Natural killer cell (primary cell): Measurements from ENCODE around the gene SNX20. TPM values are rescaled to one million over a fixed set of nuclear protein-coding genes. Genes with fewer than 3 reads are reported as not detected.

Experiments
- ATAC-seq, 3 donors: fragments of 150-1000 bp in 2 of 3; fragments of 200-7000 bp in 1 of 3; cut with Tn5 transposase; 1 replicate in 1 of 3; 2 replicates in 2 of 3; pipeline ENCODE4 v1.10.0; 2021; ENCODE audit warnings: mild to moderate bottlenecking in 2 of 3, moderate library complexity in 2 of 3
- DNase-seq, 2 donors: peaks; one replicate each; pipeline versions ENCODE4 v3.0.0 to v3.0.0-alpha.2; 2013 to 2021; ENCODE audit warnings: mixed read lengths in 1 of 2
- H3K27ac ChIP-seq: one replicate; pipeline ENCODE4 v1.5.1; 2013; ENCODE audit warnings: mild to moderate bottlenecking, low read length
- H3K27me3 ChIP-seq: one replicate; pipeline ENCODE4 v1.6.1; 2013; ENCODE audit warnings: low read length; ENCODE audit not compliant: control insufficient read depth, insufficient read depth
- H3K36me3 ChIP-seq: one replicate; pipeline ENCODE4 v1.6.1; 2013; ENCODE audit warnings: low read length; ENCODE audit not compliant: control insufficient read depth, insufficient read depth
- H3K4me1 ChIP-seq: one replicate; pipeline ENCODE4 v1.6.1; 2013; ENCODE audit warnings: low read length; ENCODE audit not compliant: control insufficient read depth, insufficient read depth
- H3K4me3 ChIP-seq: one replicate; pipeline ENCODE4 v1.5.1; 2013; ENCODE audit warnings: low read length
- H3K9me3 ChIP-seq: one replicate; pipeline ENCODE4 v1.6.1; 2013; ENCODE audit warnings: low read length; ENCODE audit not compliant: control insufficient read depth, insufficient read depth
- H3K27ac Mint-ChIP-seq, 2 donors: one replicate each; pipeline ENCODE4 v1.8.0; 2022; ENCODE audit warnings: mild to moderate bottlenecking in 2 of 2, mixed read lengths in 2 of 2, moderate library complexity in 1 of 2
- H3K27me3 Mint-ChIP-seq, 2 donors: one replicate each; pipeline ENCODE4 v1.8.0; 2022; ENCODE audit warnings: low read depth in 2 of 2, mixed read lengths in 2 of 2
- H3K36me3 Mint-ChIP-seq: one replicate; pipeline ENCODE4 v1.8.0; 2022; ENCODE audit warnings: mixed read lengths
- H3K4me1 Mint-ChIP-seq, 2 donors: one replicate each; pipeline ENCODE4 v1.8.0; 2022; ENCODE audit warnings: mixed read lengths in 2 of 2
- H3K4me3 Mint-ChIP-seq: one replicate; pipeline ENCODE4 v1.8.0; 2022; ENCODE audit warnings: mild to moderate bottlenecking, moderate library complexity, mixed read lengths
- H3K9me3 Mint-ChIP-seq, 2 donors: one replicate each; pipeline ENCODE4 v1.8.0; 2022; ENCODE audit warnings: mixed read lengths in 2 of 2
- WGBS: methylation state at CpG from one replicate; pipeline ENCODE4 v1.1.7; 2013; ENCODE audit warnings: missing lambda C conversion rate; ENCODE audit not compliant: insufficient coverage; 5-methylcytosine and 5-hydroxymethylcytosine counted together
- intact Hi-C: fragments of 100-400 bp; cut with micrococcal nuclease; formaldehyde crosslinking; loops from one replicate; pipeline ENCODE4 v1.14.2; 2022
- total RNA-seq, 4 donors: library from RNA; stranded (reverse); fragments of 120-200 nt in 1 of 4; gene quantifications; one replicate each; pipeline versions ENCODE4 v1.2.3 to v1.2.4, GENCODE V29; 2013 to 2022
- TF ChIP-seq, protein P1 (sequence below): fragments of 200-600 bp; IDR thresholded peaks from one replicate; pipeline ENCODE4 v1.8.0; 2022; ENCODE audit warnings: antibody characterized with exemption

Gene SNX20
- total RNA-seq, 3 donors from 2014 or later (not counting 1 experiment from before 2014, with no cell fraction given): 33.0 to 53.9 (median 51.7) TPM

DNA sequence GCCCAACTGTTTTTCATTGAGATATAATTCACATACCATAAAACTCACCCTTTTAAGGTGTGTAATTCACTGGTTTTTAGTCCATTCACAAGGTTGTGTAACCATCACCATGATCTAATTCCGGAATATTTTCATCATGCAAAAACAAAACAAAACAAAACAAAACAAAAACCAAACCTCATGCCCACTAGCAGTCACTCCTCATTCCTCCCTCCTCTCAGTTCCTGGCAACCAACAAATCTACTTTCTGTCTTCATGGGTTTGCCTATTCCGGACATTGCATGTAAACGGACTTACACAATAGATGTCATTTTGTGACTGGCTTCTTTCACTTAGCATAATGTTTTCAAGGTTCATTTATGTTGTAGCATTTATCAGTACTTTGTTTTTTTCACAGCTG lies 7.8 kb upstream of the SNX20 start:
- no peak overlapping the region for H3K4me3 Mint-ChIP-seq
- no peaks in the 10 kb centered on the region for H3K9me3 Mint-ChIP-seq
- H3K4me1 Mint-ChIP-seq: peaks cover 39% of the 10 kb centered on the region in 2 donors
- WGBS: 100% methylated on average over 3 of the region's 3 CpGs
- no peak overlapping the region for H3K4me3 ChIP-seq
- H3K36me3 Mint-ChIP-seq: no peaks in the 10 kb centered on the region
- H3K9me3 ChIP-seq: no peaks in the 10 kb centered on the region
- H3K27me3 ChIP-seq: no peaks in the 10 kb centered on the region
- H3K4me1 ChIP-seq: peaks cover 50% of the 10 kb centered on the region
- no peak for DNase-seq
- H3K27ac ChIP-seq: no peak overlapping the region
- intact Hi-C loops: no loop called here
- H3K27ac Mint-ChIP-seq: no peak overlapping the region
- H3K27me3 Mint-ChIP-seq: peaks cover 0 to 10% of the 10 kb centered on the region in 2 donors
- TF ChIP-seq, protein P1, sequence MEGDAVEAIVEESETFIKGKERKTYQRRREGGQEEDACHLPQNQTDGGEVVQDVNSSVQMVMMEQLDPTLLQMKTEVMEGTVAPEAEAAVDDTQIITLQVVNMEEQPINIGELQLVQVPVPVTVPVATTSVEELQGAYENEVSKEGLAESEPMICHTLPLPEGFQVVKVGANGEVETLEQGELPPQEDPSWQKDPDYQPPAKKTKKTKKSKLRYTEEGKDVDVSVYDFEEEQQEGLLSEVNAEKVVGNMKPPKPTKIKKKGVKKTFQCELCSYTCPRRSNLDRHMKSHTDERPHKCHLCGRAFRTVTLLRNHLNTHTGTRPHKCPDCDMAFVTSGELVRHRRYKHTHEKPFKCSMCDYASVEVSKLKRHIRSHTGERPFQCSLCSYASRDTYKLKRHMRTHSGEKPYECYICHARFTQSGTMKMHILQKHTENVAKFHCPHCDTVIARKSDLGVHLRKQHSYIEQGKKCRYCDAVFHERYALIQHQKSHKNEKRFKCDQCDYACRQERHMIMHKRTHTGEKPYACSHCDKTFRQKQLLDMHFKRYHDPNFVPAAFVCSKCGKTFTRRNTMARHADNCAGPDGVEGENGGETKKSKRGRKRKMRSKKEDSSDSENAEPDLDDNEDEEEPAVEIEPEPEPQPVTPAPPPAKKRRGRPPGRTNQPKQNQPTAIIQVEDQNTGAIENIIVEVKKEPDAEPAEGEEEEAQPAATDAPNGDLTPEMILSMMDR: no peak
- no peaks in the 10 kb centered on the region for H3K36me3 ChIP-seq
- no peak for ATAC-seq

DNA sequence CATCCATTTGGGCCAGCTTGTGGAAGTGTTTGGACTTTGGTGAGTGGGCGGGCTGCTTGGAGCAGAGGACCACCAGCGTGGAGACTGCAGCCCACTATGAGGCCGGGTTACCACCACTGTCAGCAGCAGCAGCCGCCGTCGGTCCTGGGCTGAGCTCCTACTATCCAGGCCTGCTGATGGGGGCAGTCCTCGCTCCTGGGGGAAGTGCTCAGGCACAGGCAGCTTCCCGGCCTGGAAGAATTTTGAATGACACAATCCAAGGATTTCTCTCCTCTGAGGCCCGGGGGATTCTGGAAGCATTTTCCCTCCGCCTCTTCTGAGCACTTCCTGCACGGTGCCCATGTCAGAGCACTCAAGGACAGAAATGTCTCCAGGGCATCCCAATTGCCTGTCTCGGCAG lies 7.0 kb upstream of the SNX20 start:
- no peaks in the 10 kb centered on the region for H3K9me3 ChIP-seq
- intact Hi-C loops: no loop called here
- 93% methylated on average over 11 of the region's 12 CpGs for WGBS
- peaks cover 44 to 45% of the 10 kb centered on the region in 2 donors for H3K4me1 Mint-ChIP-seq
- no peaks in the 10 kb centered on the region for H3K36me3 ChIP-seq
- H3K4me1 ChIP-seq: peaks cover 51% of the 10 kb centered on the region
- no peak overlapping the region for H3K27ac ChIP-seq
- no peak overlapping the region for H3K4me3 Mint-ChIP-seq
- H3K27me3 Mint-ChIP-seq: peaks cover 0 to 9% of the 10 kb centered on the region in 2 donors
- ATAC-seq (no peak), DNase-seq (no peak)
- H3K9me3 Mint-ChIP-seq: no peaks in the 10 kb centered on the region
- no peaks in the 10 kb centered on the region for H3K27me3 ChIP-seq
- no peak overlapping the region for H3K27ac Mint-ChIP-seq
- no peak overlapping the region for H3K4me3 ChIP-seq
- no peaks in the 10 kb centered on the region for H3K36me3 Mint-ChIP-seq
- TF ChIP-seq, protein P1: no peak

DNA sequence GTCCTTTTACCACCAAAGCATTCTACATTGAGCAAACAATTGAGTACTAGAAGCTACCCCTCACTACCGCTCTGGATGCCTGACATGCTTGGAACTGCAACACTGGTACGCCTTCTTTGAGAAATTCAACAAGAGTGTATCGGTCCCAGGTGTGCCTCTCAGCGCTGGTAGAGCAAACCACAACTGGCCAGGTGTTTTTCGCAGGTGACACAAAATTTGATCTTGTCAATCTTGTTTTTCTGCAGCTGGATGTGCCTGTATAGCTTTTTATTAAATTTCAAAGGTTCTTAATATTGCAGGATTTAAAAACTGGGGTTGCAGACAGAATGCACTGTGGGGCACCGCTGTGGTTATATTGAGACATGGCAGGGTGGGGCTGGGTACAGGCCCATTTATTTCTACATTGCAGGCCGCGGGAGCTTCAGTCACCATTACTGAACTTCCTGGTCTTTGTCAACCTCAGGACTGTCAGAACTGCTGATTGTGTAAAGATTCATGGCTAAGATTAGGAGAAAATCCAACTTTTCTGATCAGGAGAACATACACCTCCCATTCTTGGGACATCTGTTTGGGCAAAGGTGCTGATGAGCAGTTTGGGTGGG lies 4.5 kb upstream of the SNX20 start:
- no peaks in the 10 kb centered on the region for H3K36me3 Mint-ChIP-seq
- ATAC-seq: no peak
- 39% methylated on average over 8 of the region's 8 CpGs for WGBS
- Histone ChIP-seq H3K4me3 (no peak overlapping the region), H3K4me1 (peaks cover 65% of the 10 kb centered on the region), H3K36me3 (no peaks in the 10 kb centered on the region), H3K9me3 (no peaks in the 10 kb centered on the region), H3K27ac (peak overlapping the region; percentile 91), H3K27me3 (no peaks in the 10 kb centered on the region)
- no peaks in the 10 kb centered on the region for H3K27me3 Mint-ChIP-seq
- H3K4me1 Mint-ChIP-seq: peaks cover 53 to 54% of the 10 kb centered on the region in 2 donors
- TF ChIP-seq, protein P1: no peak
- peak in 1 of 2 donors; percentile 43 for DNase-seq
- peak overlapping the region; percentile 43 for H3K4me3 Mint-ChIP-seq
- intact Hi-C loops: loop anchor here (2.0 kb wide), 2 partner anchors 13 to 19 kb away; no protein-coding TSS in a partner anchor
- H3K27ac Mint-ChIP-seq: peak overlapping the region; percentile 81 to 96
- H3K9me3 Mint-ChIP-seq: no peaks in the 10 kb centered on the region
